ENCODE data around the gene NSFL1C. TPM values are rescaled to one million over a fixed set of nuclear protein-coding genes. Genes with fewer than 3 reads are reported as not detected.

Gene NSFL1C
- total RNA-seq, 1 experiment from 2014 or later = 151 TPM

GRCh38 chr20:1505361-1505760, 38.7 kb upstream of the NSFL1C start:
- Histone ChIP-seq H3K36me3 (ENCODE audit: control insufficient read depth, insufficient read depth, low read length) (no peaks in the 10 kb centered on the region), H3K4me3 (ENCODE audit: low read depth in 2 of 2, low read length in 2 of 2) (no peak overlapping the region), H3K27me3 (ENCODE audit: control insufficient read depth, insufficient read depth, low read length) (peaks cover 39% of the 10 kb centered on the region), H3K9me3 (ENCODE audit: control insufficient read depth, insufficient read depth, low read depth, low read length) (no peaks in the 10 kb centered on the region), H3K27ac (ENCODE audit: low read length) (no peak overlapping the region), H3K4me1 (ENCODE audit: control insufficient read depth, insufficient read depth, low read length) (peaks cover 3% of the 10 kb centered on the region; the same call in 1 of the 2 replicates)
- in situ Hi-C loops (cut with HindIII; ENCODE audit: low pct_unique_long_range_greater_than_20kb, low sequenced_read_pairs) (no loop called here), intact Hi-C loops (cut with micrococcal nuclease; ENCODE audit: unreplicated experiment) (no loop called here)
- DNase-seq (ENCODE audit: low read depth, low spot score) = no peak
- ATAC-seq = no peak
- TF ChIP-seq POLR2AphosphoS5 (IDR thresholded peaks at IDR 0.05; ENCODE audit: low read depth, low read length) (no peak), CTCF (IDR thresholded peaks at IDR 0.05) (no peak), SIN3A (IDR thresholded peaks at IDR 0.05; ENCODE audit: borderline replicate concordance, insufficient read depth, low read depth, low read length) (no peak), TCF7L2 (IDR thresholded peaks at IDR 0.05; ENCODE audit: low read depth, low read length) (no peak)
- TF ChIP-seq, protein P1, sequence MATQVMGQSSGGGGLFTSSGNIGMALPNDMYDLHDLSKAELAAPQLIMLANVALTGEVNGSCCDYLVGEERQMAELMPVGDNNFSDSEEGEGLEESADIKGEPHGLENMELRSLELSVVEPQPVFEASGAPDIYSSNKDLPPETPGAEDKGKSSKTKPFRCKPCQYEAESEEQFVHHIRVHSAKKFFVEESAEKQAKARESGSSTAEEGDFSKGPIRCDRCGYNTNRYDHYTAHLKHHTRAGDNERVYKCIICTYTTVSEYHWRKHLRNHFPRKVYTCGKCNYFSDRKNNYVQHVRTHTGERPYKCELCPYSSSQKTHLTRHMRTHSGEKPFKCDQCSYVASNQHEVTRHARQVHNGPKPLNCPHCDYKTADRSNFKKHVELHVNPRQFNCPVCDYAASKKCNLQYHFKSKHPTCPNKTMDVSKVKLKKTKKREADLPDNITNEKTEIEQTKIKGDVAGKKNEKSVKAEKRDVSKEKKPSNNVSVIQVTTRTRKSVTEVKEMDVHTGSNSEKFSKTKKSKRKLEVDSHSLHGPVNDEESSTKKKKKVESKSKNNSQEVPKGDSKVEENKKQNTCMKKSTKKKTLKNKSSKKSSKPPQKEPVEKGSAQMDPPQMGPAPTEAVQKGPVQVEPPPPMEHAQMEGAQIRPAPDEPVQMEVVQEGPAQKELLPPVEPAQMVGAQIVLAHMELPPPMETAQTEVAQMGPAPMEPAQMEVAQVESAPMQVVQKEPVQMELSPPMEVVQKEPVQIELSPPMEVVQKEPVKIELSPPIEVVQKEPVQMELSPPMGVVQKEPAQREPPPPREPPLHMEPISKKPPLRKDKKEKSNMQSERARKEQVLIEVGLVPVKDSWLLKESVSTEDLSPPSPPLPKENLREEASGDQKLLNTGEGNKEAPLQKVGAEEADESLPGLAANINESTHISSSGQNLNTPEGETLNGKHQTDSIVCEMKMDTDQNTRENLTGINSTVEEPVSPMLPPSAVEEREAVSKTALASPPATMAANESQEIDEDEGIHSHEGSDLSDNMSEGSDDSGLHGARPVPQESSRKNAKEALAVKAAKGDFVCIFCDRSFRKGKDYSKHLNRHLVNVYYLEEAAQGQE (IDR thresholded peaks at IDR 0.05; ENCODE audit: insufficient read depth in 1 of 2, low read depth in 2 of 2, low read length in 1 of 2) = no peak
- no TSS peak for BruUV-seq (replicated peaks)
- ChIA-PET CTCF (interaction anchor here (0.6 kb wide), 1 partner anchor 36 kb away, joined by 11 read pairs; no protein-coding TSS in a partner anchor), POLR2A (no interaction called here)

- Histone ChIP-seq H3K27ac (ENCODE audit: low read length) (no peak overlapping the region), H3K9me3 (ENCODE audit: control insufficient read depth, insufficient read depth, low read depth, low read length) (no peaks in the 10 kb centered on the region), H3K36me3 (ENCODE audit: control insufficient read depth, insufficient read depth, low read length) (no peaks in the 10 kb centered on the region), H3K4me3 (ENCODE audit: low read depth in 2 of 2, low read length in 2 of 2) (no peak overlapping the region), H3K4me1 (ENCODE audit: control insufficient read depth, insufficient read depth, low read length) (peaks cover 3% of the 10 kb centered on the region; the same call in 1 of the 2 replicates), H3K27me3 (ENCODE audit: control insufficient read depth, insufficient read depth, low read length) (peaks cover 30% of the 10 kb centered on the region)
- no TSS peak for BruUV-seq (replicated peaks)
- intact Hi-C loops (cut with micrococcal nuclease; ENCODE audit: unreplicated experiment) (no loop called here), in situ Hi-C loops (cut with HindIII; ENCODE audit: low pct_unique_long_range_greater_than_20kb, low sequenced_read_pairs) (no loop called here)
- ATAC-seq = peak; percentile 100
- TF ChIP-seq, protein P1 (IDR thresholded peaks at IDR 0.05; ENCODE audit: insufficient read depth in 1 of 2, low read depth in 2 of 2, low read length in 1 of 2) = no peak
- peak; percentile 99 for TF ChIP-seq CTCF (IDR thresholded peaks at IDR 0.05)
- DNase-seq (ENCODE audit: low read depth, low spot score) = peak; percentile 91
- ChIA-PET CTCF (interaction anchor here (0.5 to 2.1 kb wide), 27 partner anchors 9 to 1384 kb away, joined by 3 to 19 read pairs (median 4); partner anchors contain the start of genes NSFL1C and SIRPB2), POLR2A (no interaction called here)
Observed at GRCh38 chr20:1503564-1504227, 37.0 kb upstream of the NSFL1C start.

Data from Panc1 (cell line).